ENCODE measurements around the gene ABHD12B. TPM values are rescaled to one million over a fixed set of nuclear protein-coding genes. Genes with fewer than 3 reads are reported as not detected.

ABHD12B gene
- total and polyA plus RNA-seq, 9 of the 15 experiments (the other 6 are each of a cell fraction or from before 2014, with no cell fraction given) = not detected

- peaks cover 6 to 15% of the 10 kb centered on the region in 2 experiments; a peak in 4 of 5 replicates for H3K4me1 ChIP-seq (replicated peaks in 1 of 2; ENCODE audit: control insufficient read depth in 2 of 2, insufficient read depth in 2 of 2, low read length in 2 of 2)
- no peaks in the 10 kb centered on the region; the same call in 1 of the 2 replicates for H4K20me1 ChIP-seq (replicated peaks; ENCODE audit: control insufficient read depth, insufficient read depth, low read length)
- no peak overlapping the region for H3K9ac ChIP-seq (ENCODE audit: insufficient read depth in 1 of 2, low read depth in 2 of 2, low read length in 2 of 2)
- H3K27me3 ChIP-seq (ENCODE audit: control insufficient read depth in 2 of 2, insufficient read depth in 2 of 2, low read length in 2 of 2) = no peaks in the 10 kb centered on the region
- no peak for FAIRE-seq
- intact Hi-C loops (cut with micrococcal nuclease) (no loop called here), in situ Hi-C loops (cut with MboI) (no loop called here)
- H3K36me3 ChIP-seq (ENCODE audit: control insufficient read depth, insufficient read depth, low read length) = peaks cover 19% of the 10 kb centered on the region; the same call in 2 of the 3 replicates
- 81% methylated on average over 4 of the region's 4 CpGs for WGBS (ENCODE audit: insufficient coverage, low coverage, missing lambda C conversion rate)
- H3K4me3 ChIP-seq = no peak overlapping the region
- DNase-seq (ENCODE audit: extremely low read depth in 1 of 4, low spot score in 3 of 4) = no peak
- no peaks in the 10 kb centered on the region for H3K79me2 ChIP-seq (ENCODE audit: control insufficient read depth, insufficient read depth, low read length)
- POLR2A ChIA-PET = interaction anchor here (0.9 to 1.0 kb wide), 2 partner anchors 8 to 11 kb away, joined by 4 read pairs; partner anchors contain the start of gene PYGL
- H3K9me1 ChIP-seq (ENCODE audit: control insufficient read depth, insufficient read depth, low read length) = peaks cover 3% of the 10 kb centered on the region
- no peaks in the 10 kb centered on the region for H3K9me3 ChIP-seq (replicated peaks; ENCODE audit: control insufficient read depth, insufficient read depth, low read depth, low read length)
- H3K27ac ChIP-seq (ENCODE audit: extremely low read depth, low read depth, low read length) = peak overlapping the region; percentile 54; the same call in 1 of the 3 replicates
- BruUV-seq (replicated peaks) = no TSS peak
- TF ChIP-seq NFE2L1 (tag; IDR thresholded peaks at IDR 0.05; ENCODE audit: borderline replicate concordance, low read depth) = no peak
- TF ChIP-seq, protein P1, sequence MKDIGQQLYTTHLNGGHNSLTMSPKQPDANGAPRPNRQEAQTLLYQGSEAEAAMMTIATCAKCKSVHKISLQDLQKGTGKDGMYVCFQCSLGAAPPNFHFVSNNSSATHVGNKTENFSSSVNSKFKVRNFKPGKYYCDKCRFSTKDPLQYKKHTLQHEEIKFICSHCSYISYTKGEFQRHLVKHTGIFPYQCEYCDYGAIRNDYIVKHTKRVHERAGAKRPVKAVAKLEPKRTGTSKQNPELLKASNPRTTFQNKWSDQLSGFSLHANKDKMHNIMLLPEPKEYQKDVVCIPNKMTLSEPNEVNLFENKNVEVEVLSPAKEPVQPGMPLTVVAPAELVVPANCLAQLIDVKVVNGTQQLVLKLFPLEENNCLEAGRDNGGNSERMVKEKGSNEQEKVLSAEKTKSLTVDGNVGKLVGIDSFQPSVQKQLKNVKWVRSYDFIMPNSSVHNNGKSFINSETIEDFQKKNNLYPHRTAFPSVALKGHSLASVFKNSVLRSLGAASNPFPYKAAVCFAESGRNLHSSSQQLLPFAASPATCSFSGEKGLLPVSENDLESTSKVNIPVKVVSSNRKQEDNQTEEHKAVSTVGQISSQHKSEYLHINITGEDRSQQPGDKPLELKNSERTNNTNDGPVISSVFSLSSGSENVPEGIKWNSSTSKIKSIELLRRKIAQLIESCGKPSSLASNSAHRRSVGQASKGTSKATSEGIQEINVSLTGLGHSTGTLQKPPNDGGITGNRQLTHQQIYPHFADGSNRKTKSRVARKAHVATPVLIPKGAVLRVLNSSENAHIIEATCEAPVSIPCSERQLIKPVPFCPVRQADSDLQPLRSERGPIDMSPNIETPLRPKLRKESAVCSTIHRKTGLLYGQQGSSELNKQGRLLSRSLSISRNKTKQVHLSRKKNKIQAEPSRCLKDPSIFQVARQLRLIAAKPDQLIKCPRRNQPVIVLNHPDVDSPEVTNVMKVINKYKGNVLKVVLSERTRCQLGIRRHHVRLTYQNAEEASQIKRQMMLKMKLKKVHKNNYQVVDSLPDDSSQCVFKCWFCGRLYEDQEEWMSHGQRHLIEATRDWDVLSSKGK (CRISPR knock-in tag; IDR thresholded peaks at IDR 0.05) = no peak
- peak; percentile 3 for TF ChIP-seq MEIS2 (IDR thresholded peaks at IDR 0.05; ENCODE audit: partially characterized antibody)
- no peak for TF ChIP-seq PHB (CRISPR knock-in tag; IDR thresholded peaks at IDR 0.05)
- TF ChIP-seq NCOA2 (IDR thresholded peaks at IDR 0.05; ENCODE audit: partially characterized antibody in 2 of 2) = no peak
- peak; percentile 72; the same call in 1 of the 2 replicates for TF ChIP-seq SPI1 (IDR thresholded peaks at IDR 0.05; ENCODE audit: borderline replicate concordance, low read depth, low read length)
- H2AFZ ChIP-seq (ENCODE audit: low read depth, low read length) = peak overlapping the region; percentile 59; the same call in 1 of the 2 replicates
- H3K4me2 ChIP-seq (ENCODE audit: insufficient read depth, low read length) = no peak overlapping the region
- CTCF ChIA-PET (ENCODE audit: low intra/inter-chr PET ratio) = no interaction called here
- no peak for ATAC-seq
Observed at GRCh38 chr14:50932592-50933495, 61.0 kb downstream of the ABHD12B start.
